GM08714 (cell line): ENCODE measurements around the gene LLCFC1.
"Not testable (repeated sequence)": the region's sequence is repeated elsewhere in the genome, so short reads cannot be mapped to it uniquely, and the experiment has no call there.

Experiments
- H3K4me3 ChIP-seq: fragments of 200-500 bp; sonication (Bioruptor generic); 2 replicates; pipeline ENCODE4 v1.5.1; 2014; ENCODE audit warnings: mild to moderate bottlenecking, low read length, inconsistent platforms
- ZNF274 ChIP-seq: IDR thresholded peaks from 2 replicates; pipeline ENCODE4 v1.6.1; 2012; ENCODE audit warnings: mild to moderate bottlenecking, low read depth, low read length

LLCFC1 gene

DNA sequence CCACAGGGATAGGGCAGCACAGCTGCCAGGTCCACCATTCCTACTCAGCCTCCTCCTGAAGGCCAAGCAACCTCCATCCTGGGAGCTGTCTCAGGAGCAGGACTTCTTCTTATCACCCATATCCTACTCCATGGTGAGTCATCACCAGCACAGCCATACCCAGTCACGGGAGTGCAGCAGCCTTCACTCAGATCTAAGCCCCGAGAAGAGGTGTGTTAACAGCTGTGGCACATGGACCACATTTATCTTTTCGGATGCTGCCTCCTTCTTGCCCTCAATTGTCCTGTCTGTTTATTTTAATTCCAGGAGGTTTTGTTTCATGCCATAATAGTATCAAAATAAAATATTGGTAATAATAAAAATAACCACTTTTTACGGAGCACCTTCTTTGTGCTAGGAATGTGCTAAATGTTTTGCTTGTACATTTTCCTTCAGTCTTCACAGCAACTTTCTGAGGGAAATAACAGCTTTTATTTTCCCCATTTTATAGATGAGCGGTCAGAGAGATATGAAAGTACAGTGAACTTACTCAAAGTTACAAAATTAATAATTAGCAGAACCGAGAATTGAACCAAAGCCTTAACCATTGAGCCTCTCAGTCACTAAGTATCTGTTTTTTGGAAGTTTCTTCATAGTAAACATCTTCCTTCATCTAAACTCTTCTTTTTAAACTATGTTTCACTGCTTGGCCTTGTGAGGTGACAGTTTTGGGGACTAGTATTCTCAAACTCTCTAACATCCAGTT, 25.4 kb downstream of the LLCFC1 start:
- H3K4me3 ChIP-seq = no peak overlapping the region
- TF ChIP-seq ZNF274 = no peak

GRCh38 chr7:142968229-142968628, 28.9 kb downstream of the LLCFC1 start:
- no peak for TF ChIP-seq ZNF274
- H3K4me3 ChIP-seq = no peak overlapping the region

GRCh38 chr7:142969183-142969582, 29.9 kb downstream of the LLCFC1 start:
- H3K4me3 ChIP-seq = no peak overlapping the region
- no peak for TF ChIP-seq ZNF274

- no peak for TF ChIP-seq ZNF274
- no peak overlapping the region for H3K4me3 ChIP-seq
Observed at GRCh38 chr7:142974626-142975025, 35.3 kb downstream of the LLCFC1 start.

DNA sequence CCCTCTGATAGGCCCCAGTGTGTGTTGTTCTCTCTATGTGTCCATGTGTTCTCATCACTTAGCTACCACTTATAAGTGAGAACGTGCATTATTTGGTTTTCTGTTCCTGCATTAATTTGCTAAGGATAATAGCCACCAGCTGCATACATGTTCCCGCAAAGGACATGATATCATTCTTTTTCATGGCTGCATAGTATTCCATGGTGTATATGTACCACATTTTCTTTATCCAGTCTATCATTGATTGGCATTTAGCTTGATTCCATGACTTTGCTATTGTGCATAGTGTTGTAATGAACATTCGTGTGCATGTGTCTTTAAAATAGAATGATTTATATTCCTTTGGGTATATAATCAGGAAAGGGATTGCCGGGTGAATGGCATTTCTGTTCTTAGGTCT, 39.1 kb downstream of the LLCFC1 start:
- not testable (repeated sequence) for H3K4me3 ChIP-seq

- no peak overlapping the region for H3K4me3 ChIP-seq
- TF ChIP-seq ZNF274 = no peak
Observed at GRCh38 chr7:142983825-142984224, 44.5 kb downstream of the LLCFC1 start.

DNA sequence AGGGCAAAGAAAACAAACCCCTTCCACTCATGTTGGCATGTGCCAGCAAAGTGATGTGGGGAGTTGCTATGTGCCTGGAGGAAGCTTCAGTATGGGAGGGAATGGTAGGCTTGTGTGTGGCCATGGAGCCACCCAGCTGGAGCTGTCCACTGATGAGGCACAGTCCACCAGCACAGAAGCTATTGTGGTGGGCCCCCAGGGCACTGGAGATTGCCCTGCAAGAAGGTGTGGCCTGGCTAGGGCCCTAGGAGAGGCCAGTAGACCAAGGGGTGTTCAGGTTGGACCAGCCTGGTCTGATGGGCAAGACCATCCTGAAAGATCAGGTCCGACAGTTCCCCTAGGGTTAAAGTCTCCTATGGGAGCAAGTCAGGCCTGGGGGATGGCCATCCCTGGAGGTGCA, 45.0 kb downstream of the LLCFC1 start:
- no peak overlapping the region for H3K4me3 ChIP-seq
- no peak for TF ChIP-seq ZNF274
